G401 (cell line): ENCODE measurements around the gene IKZF2. TPM values are rescaled to one million over a fixed set of nuclear protein-coding genes. Genes with fewer than 3 reads are reported as not detected.

Source experiments
- DNase-seq: peaks from one replicate; pipeline ENCODE4 v3.0.0-alpha.2; 2015; ENCODE audit warnings: low spot score
- in situ Hi-C: cut with HindIII; loops from 2 replicates; pipeline ENCODE4 v1.10.0; 2016; ENCODE audit warnings: low sequenced_read_pairs, mixed read lengths
- total RNA-seq: library from RNA; depleted of rRNA; stranded (reverse); fragments of >200 nt; shearing (Covaris generic); gene quantifications from 2 replicates; pipeline ENCODE4 v1.2.3, GENCODE V29; 2014

The IKZF2 gene
- total RNA-seq, 1 experiment from 2014 or later = not detected

- DNase-seq = no peak
Measured at GRCh38 chr2:213157242-213157641, 5.8 kb upstream of the IKZF2 start.

GRCh38 chr2:213156717-213157116 is 5.3 kb upstream of the IKZF2 start:
- in situ Hi-C loops = no loop called here
- DNase-seq = no peak

More at GRCh38 chr2:213157242-213157641, 5.8 kb upstream of the IKZF2 start:
- in situ Hi-C loops = no loop called here

GRCh38 chr2:213152888-213153287 is 1.5 kb upstream of the IKZF2 start:
- DNase-seq = no peak
- in situ Hi-C loops = no loop called here

GRCh38 chr2:213152065-213152794 is 818 bp upstream of the IKZF2 start:
- peak; percentile 51 for DNase-seq
- in situ Hi-C loops = no loop called here

GRCh38 chr2:213150315-213151097 is 906 bp downstream of the IKZF2 start:
- in situ Hi-C loops = no loop called here
- DNase-seq = peak; percentile 26

GRCh38 chr2:213149949-213150314 is 1.5 kb downstream of the IKZF2 start:
- DNase-seq = no peak
- in situ Hi-C loops = no loop called here

- no peak for DNase-seq
- in situ Hi-C loops = no loop called here
Measured at GRCh38 chr2:213149294-213149875, 2.0 kb downstream of the IKZF2 start.

GRCh38 chr2:213148572-213149261 is 2.7 kb downstream of the IKZF2 start:
- in situ Hi-C loops = no loop called here
- DNase-seq = no peak

GRCh38 chr2:213147538-213147937 is 3.9 kb downstream of the IKZF2 start:
- in situ Hi-C loops = no loop called here

GRCh38 chr2:213145715-213146242 is 5.6 kb downstream of the IKZF2 start:
- in situ Hi-C loops = no loop called here
- DNase-seq = no peak

More at GRCh38 chr2:213147538-213147937, 3.9 kb downstream of the IKZF2 start:
- no peak for DNase-seq

GRCh38 chr2:213137064-213137463 is 14.3 kb downstream of the IKZF2 start:
- in situ Hi-C loops = no loop called here
- DNase-seq = no peak

- no peak for DNase-seq
- in situ Hi-C loops = no loop called here
Measured at GRCh38 chr2:213129311-213129710, 22.1 kb downstream of the IKZF2 start.

GRCh38 chr2:213125646-213126347 is 25.6 kb downstream of the IKZF2 start:
- DNase-seq = no peak
- in situ Hi-C loops = no loop called here

- in situ Hi-C loops = no loop called here
Measured at GRCh38 chr2:213122725-213123124, 28.7 kb downstream of the IKZF2 start.

GRCh38 chr2:213121690-213122089 is 29.7 kb downstream of the IKZF2 start:
- in situ Hi-C loops = no loop called here
- no peak for DNase-seq

More at GRCh38 chr2:213122725-213123124, 28.7 kb downstream of the IKZF2 start:
- DNase-seq = no peak

GRCh38 chr2:213119061-213119809 is 32.2 kb downstream of the IKZF2 start:
- in situ Hi-C loops = no loop called here
- DNase-seq = no peak

GRCh38 chr2:213108308-213108707 is 43.1 kb downstream of the IKZF2 start:
- DNase-seq = no peak

GRCh38 chr2:213107728-213108127 is 43.7 kb downstream of the IKZF2 start:
- DNase-seq = no peak
- in situ Hi-C loops = no loop called here

More at GRCh38 chr2:213108308-213108707, 43.1 kb downstream of the IKZF2 start:
- in situ Hi-C loops = no loop called here
